Coronary artery (tissue), 2 donors: ENCODE data around the gene RHOA.

Experiments
- DNase-seq: peaks from one replicate; pipeline ENCODE4 v3.0.0-alpha.2; 2017; ENCODE audit warnings: low spot score
- H3K27ac ChIP-seq, 2 donors: fragments of 200-600 bp; sonication (generic); one replicate each; pipeline ENCODE4 v1.5.1; 2016 to 2019
- H3K4me3 ChIP-seq: fragments of 200-600 bp; sonication (generic); 2 replicates; pipeline ENCODE4 v1.5.1; 2016; ENCODE audit warnings: mild to moderate bottlenecking, moderate library complexity
- TF ChIP-seq, protein P1 (sequence below): fragments of 200-600 bp; sonication (generic); IDR thresholded peaks from one replicate; pipeline ENCODE4 v1.5.1; 2019; ENCODE audit warnings: antibody characterized with exemption

The RHOA gene

DNA sequence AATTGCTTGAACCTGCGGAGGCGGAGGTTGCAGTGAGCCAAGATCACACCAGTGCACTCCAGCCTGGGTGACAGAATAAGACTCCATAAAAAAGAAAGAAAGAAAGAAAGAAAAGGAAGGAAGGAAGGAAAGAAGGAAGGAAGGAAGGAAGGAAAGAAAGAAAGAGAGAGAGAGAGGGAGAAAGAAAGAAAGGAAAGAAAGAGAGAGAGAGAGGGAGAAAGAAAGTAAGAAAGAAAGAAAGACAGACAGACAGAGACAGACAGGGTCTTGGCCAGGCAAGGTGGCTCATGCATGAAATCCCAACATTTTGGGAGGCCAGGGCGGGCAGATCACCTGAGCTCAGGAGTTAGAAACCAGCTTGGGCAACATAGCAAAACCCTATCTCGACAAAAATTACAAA is 41.8 kb upstream of the RHOA start:
- no peak for DNase-seq
- no peak overlapping the region for H3K27ac ChIP-seq
- no peak overlapping the region for H3K4me3 ChIP-seq
- TF ChIP-seq, protein P1, sequence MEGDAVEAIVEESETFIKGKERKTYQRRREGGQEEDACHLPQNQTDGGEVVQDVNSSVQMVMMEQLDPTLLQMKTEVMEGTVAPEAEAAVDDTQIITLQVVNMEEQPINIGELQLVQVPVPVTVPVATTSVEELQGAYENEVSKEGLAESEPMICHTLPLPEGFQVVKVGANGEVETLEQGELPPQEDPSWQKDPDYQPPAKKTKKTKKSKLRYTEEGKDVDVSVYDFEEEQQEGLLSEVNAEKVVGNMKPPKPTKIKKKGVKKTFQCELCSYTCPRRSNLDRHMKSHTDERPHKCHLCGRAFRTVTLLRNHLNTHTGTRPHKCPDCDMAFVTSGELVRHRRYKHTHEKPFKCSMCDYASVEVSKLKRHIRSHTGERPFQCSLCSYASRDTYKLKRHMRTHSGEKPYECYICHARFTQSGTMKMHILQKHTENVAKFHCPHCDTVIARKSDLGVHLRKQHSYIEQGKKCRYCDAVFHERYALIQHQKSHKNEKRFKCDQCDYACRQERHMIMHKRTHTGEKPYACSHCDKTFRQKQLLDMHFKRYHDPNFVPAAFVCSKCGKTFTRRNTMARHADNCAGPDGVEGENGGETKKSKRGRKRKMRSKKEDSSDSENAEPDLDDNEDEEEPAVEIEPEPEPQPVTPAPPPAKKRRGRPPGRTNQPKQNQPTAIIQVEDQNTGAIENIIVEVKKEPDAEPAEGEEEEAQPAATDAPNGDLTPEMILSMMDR, result no peak

GRCh38 chr3:49445391-49445790 is 33.6 kb upstream of the RHOA start:
- Histone ChIP-seq H3K4me3 (no peak overlapping the region), H3K27ac (peak overlapping the region in 1 of 2 donors; percentile 41)
- no peak for DNase-seq
- TF ChIP-seq, protein P1, result no peak

DNA sequence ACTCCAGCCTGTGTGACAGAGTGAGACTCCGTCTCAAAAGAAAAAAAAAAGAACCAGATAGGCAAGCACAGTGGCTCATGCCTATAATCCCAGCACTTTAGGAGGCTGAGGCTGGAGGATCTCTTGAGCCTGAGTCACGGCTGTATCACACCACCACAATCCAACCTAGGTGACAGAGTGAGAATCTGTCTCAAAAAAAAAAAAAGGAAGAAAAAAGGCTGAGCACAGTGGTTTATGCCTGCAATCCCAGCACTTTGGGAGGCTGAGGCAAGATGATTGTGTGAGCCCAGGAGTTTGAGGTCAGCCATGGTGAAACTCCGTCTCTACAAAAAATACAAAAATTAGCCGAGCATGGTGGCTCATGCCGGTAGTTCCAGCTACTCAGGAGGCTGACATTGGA is 23.0 kb upstream of the RHOA start:
- no peak for DNase-seq
- TF ChIP-seq, protein P1, result no peak
- no peak overlapping the region for H3K27ac ChIP-seq
- no peak overlapping the region for H3K4me3 ChIP-seq

GRCh38 chr3:49428752-49429080 is 16.9 kb upstream of the RHOA start:
- no peak for DNase-seq
- TF ChIP-seq, protein P1, result no peak
- Histone ChIP-seq H3K27ac (peak overlapping the region; percentile 62 to 86), H3K4me3 (peak overlapping the region; percentile 87)

- TF ChIP-seq, protein P1, result no peak
- H3K27ac ChIP-seq, result no peak overlapping the region
- no peak overlapping the region for H3K4me3 ChIP-seq
- DNase-seq, result no peak
Observed at GRCh38 chr3:49427586-49427985, 15.8 kb upstream of the RHOA start.

- no peak for DNase-seq
- TF ChIP-seq, protein P1, result no peak
- no peak overlapping the region for H3K27ac ChIP-seq
- H3K4me3 ChIP-seq, result no peak overlapping the region
Observed at GRCh38 chr3:49424816-49425215, 13.0 kb upstream of the RHOA start.

- H3K27ac ChIP-seq, result peak within 1 kb of the TSS in 1 of 2 donors; percentile 46
- DNase-seq, result no peak
- peak within 1 kb of the TSS; percentile 48 for H3K4me3 ChIP-seq
- TF ChIP-seq, protein P1, result no peak
Observed at GRCh38 chr3:49422379-49423248, 10.8 kb upstream of the RHOA start, which contains the start of gene AMT. Gene AMT (minus strand): TSS chr3:49422473. CDS start chr3:49422450, 23 bp downstream.
